ENCODE data around the gene SOX12. TPM values are rescaled to one million over a fixed set of nuclear protein-coding genes. Genes with fewer than 3 reads are reported as not detected.
A peak's percentile ranks its signal among the peaks of the same experiment; 100 is the strongest.

SOX12 gene
- total and polyA plus RNA-seq, 4 donors, result 0.67 to 4.2 (median 1.7) TPM

- 67% methylated on average over 3 of the region's 3 CpGs for WGBS
- Histone ChIP-seq H3K27me3 (ENCODE audit: control insufficient read depth in 4 of 4, insufficient read depth in 4 of 4, low read length in 3 of 4) (no peaks in the 10 kb centered on the region), H3K9ac (ENCODE audit: low read depth in 1 of 2, low read length in 2 of 2) (no peak overlapping the region), H3K4me1 (ENCODE audit: control insufficient read depth in 4 of 4, insufficient read depth in 4 of 4, low read length in 3 of 4) (no peaks in the 10 kb centered on the region), H3K4me3 (ENCODE audit: low read depth in 1 of 3, low read length in 3 of 3) (no peak overlapping the region), H3K36me3 (ENCODE audit: control insufficient read depth in 4 of 4, insufficient read depth in 3 of 4, low read depth in 1 of 4, low read length in 3 of 4) (peaks cover 0 to 21% (median 0%) of the 10 kb centered on the region in 4 donors), H3K27ac (ENCODE audit: low read depth in 1 of 2, low read length in 2 of 2) (no peak overlapping the region), H3K9me3 (ENCODE audit: control insufficient read depth in 4 of 4, low read length in 3 of 4) (no peaks in the 10 kb centered on the region)
- no peak for DNase-seq (ENCODE audit: low spot score)
- TF ChIP-seq EGR1 (IDR thresholded peaks at IDR 0.05; ENCODE audit: low read depth in 2 of 2), result no peak
- TF ChIP-seq ATF3 (IDR thresholded peaks at IDR 0.05), result no peak
- TF ChIP-seq YY1 (IDR thresholded peaks at IDR 0.05), result no peak
These were observed 47.9 kb upstream of the SOX12 start for GRCh38 chr20:277496-277781.

- H3K4me3 ChIP-seq (ENCODE audit: low read depth in 1 of 3, low read length in 3 of 3), result no peak overlapping the region
- DNase-seq (ENCODE audit: low spot score), result no peak
These were observed 47.2 kb upstream of the SOX12 start for GRCh38 chr20:278181-278580.

GRCh38 chr20:278607-279571 is 46.5 kb upstream of the SOX12 start:
- no peak overlapping the region for H3K9ac ChIP-seq (ENCODE audit: low read depth in 1 of 2, low read length in 2 of 2)
- H3K9me3 ChIP-seq (ENCODE audit: control insufficient read depth in 4 of 4, low read length in 3 of 4), result no peaks in the 10 kb centered on the region
- DNase-seq (ENCODE audit: low spot score), result peak; percentile 31
- peaks cover 0 to 21% (median 0%) of the 10 kb centered on the region in 4 donors for H3K36me3 ChIP-seq (ENCODE audit: control insufficient read depth in 4 of 4, insufficient read depth in 3 of 4, low read depth in 1 of 4, low read length in 3 of 4)
- H3K27ac ChIP-seq (ENCODE audit: low read depth in 1 of 2, low read length in 2 of 2), result no peak overlapping the region
- WGBS, result 83% methylated on average over 88 of the region's 88 CpGs
- no peaks in the 10 kb centered on the region for H3K4me1 ChIP-seq (ENCODE audit: control insufficient read depth in 4 of 4, insufficient read depth in 4 of 4, low read length in 3 of 4)
- no peak overlapping the region for H3K4me3 ChIP-seq (ENCODE audit: low read depth in 1 of 3, low read length in 3 of 3)
- no peak for TF ChIP-seq MAX (IDR thresholded peaks at IDR 0.05)
- no peak for TF ChIP-seq ZBTB33 (IDR thresholded peaks at IDR 0.05)
- TF ChIP-seq HNF4G (IDR thresholded peaks at IDR 0.05), result no peak
- no peak for TF ChIP-seq FOXA1 (IDR thresholded peaks at IDR 0.05)
- TF ChIP-seq CTCF (IDR thresholded peaks at IDR 0.05; ENCODE audit: low read depth, low read length, missing input control), result no peak
- no peak for TF ChIP-seq JUND (IDR thresholded peaks at IDR 0.05)
- no peak for TF ChIP-seq RAD21 (IDR thresholded peaks at IDR 0.05)
- no peak for TF ChIP-seq GABPA (IDR thresholded peaks at IDR 0.05 in 1 of 2, conservative IDR thresholded peaks at IDR 0.05 in 1 of 2)
- H3K27me3 ChIP-seq (ENCODE audit: control insufficient read depth in 4 of 4, insufficient read depth in 4 of 4, low read length in 3 of 4), result no peaks in the 10 kb centered on the region

More at GRCh38 chr20:278181-278580, 47.2 kb upstream of the SOX12 start:
- WGBS, result 92% methylated on average over 5 of the region's 5 CpGs
- Histone ChIP-seq H3K27ac (ENCODE audit: low read depth in 1 of 2, low read length in 2 of 2) (no peak overlapping the region), H3K4me1 (ENCODE audit: control insufficient read depth in 4 of 4, insufficient read depth in 4 of 4, low read length in 3 of 4) (no peaks in the 10 kb centered on the region), H3K27me3 (ENCODE audit: control insufficient read depth in 4 of 4, insufficient read depth in 4 of 4, low read length in 3 of 4) (no peaks in the 10 kb centered on the region), H3K36me3 (ENCODE audit: control insufficient read depth in 4 of 4, insufficient read depth in 3 of 4, low read depth in 1 of 4, low read length in 3 of 4) (peaks cover 0 to 21% (median 0%) of the 10 kb centered on the region in 4 donors), H3K9me3 (ENCODE audit: control insufficient read depth in 4 of 4, low read length in 3 of 4) (no peaks in the 10 kb centered on the region), H3K9ac (ENCODE audit: low read depth in 1 of 2, low read length in 2 of 2) (no peak overlapping the region)
- TF ChIP-seq RXRA (IDR thresholded peaks at IDR 0.05), result no peak
- TF ChIP-seq HNF4A (conservative IDR thresholded peaks at IDR 0.05), result no peak
- TF ChIP-seq MAX (IDR thresholded peaks at IDR 0.05), result no peak
- TF ChIP-seq EGR1 (IDR thresholded peaks at IDR 0.05; ENCODE audit: low read depth in 2 of 2), result no peak
- TF ChIP-seq REST (IDR thresholded peaks at IDR 0.05), result no peak

Data from liver (tissue), 9 donors.